GM19438 (cell line): ENCODE results near the gene MTARC1.
A peak's percentile ranks its signal among the peaks of the same experiment; 100 is the strongest.

ENCODE experiments used
- ATAC-seq: cut with Tn5 transposase; IDR thresholded peaks from one replicate; pipeline ENCODE4 v1.9.1; 2021; ENCODE audit warnings: low read depth; ENCODE audit not compliant: unreplicated experiment

MTARC1 gene

GRCh38 chr1:220786337-220787068 lies at the start of gene MTARC1:
Gene MTARC1, plus strand, starts transcription at chr1:220786913. Its CDS starts 32 bp downstream, at chr1:220786945.
- peak; percentile 81 for ATAC-seq

GRCh38 chr1:220741349-220741748 lies 45.4 kb upstream of the MTARC1 start:
- ATAC-seq = no peak

GRCh38 chr1:220741825-220742224 lies 44.9 kb upstream of the MTARC1 start:
- ATAC-seq = no peak

GRCh38 chr1:220742520-220742919 lies 44.2 kb upstream of the MTARC1 start:
- no peak for ATAC-seq

GRCh38 chr1:220746851-220747250 lies 39.9 kb upstream of the MTARC1 start:
- no peak for ATAC-seq

- ATAC-seq = no peak
These were observed 39.1 kb upstream of the MTARC1 start for GRCh38 chr1:220747437-220748088.

GRCh38 chr1:220748089-220748934 lies 38.4 kb upstream of the MTARC1 start, which contains the start of gene MTARC2:
Gene MTARC2, plus strand, starts transcription at chr1:220748322. Its CDS starts 210 bp downstream, at chr1:220748532.
- ATAC-seq = peak; percentile 93

- ATAC-seq = peak; percentile 1
These were observed 37.8 kb upstream of the MTARC1 start for GRCh38 chr1:220748936-220749335.

GRCh38 chr1:220750131-220750515 lies 36.6 kb upstream of the MTARC1 start:
- ATAC-seq = no peak

- ATAC-seq = no peak
These were observed 35.6 kb upstream of the MTARC1 start for GRCh38 chr1:220751111-220751510.

- no peak for ATAC-seq
These were observed 32.3 kb upstream of the MTARC1 start for GRCh38 chr1:220754212-220754917.

- no peak for ATAC-seq
These were observed 31.8 kb upstream of the MTARC1 start for GRCh38 chr1:220754918-220755295.

- ATAC-seq = no peak
These were observed 31.4 kb upstream of the MTARC1 start for GRCh38 chr1:220755309-220755708.

- no peak for ATAC-seq
These were observed 29.3 kb upstream of the MTARC1 start for GRCh38 chr1:220757441-220757840.

- no peak for ATAC-seq
These were observed 27.6 kb upstream of the MTARC1 start for GRCh38 chr1:220759147-220759546.

GRCh38 chr1:220761688-220762427 lies 24.9 kb upstream of the MTARC1 start:
- ATAC-seq = no peak

- ATAC-seq = no peak
These were observed 22.0 kb upstream of the MTARC1 start for GRCh38 chr1:220764757-220765156.

GRCh38 chr1:220767312-220768125 lies 19.2 kb upstream of the MTARC1 start:
- no peak for ATAC-seq

- ATAC-seq = no peak
These were observed 18.5 kb upstream of the MTARC1 start for GRCh38 chr1:220768126-220768601.
